K562 (cell line): ENCODE results near the gene TCF12. TPM values are rescaled to one million over a fixed set of nuclear protein-coding genes. Genes with fewer than 3 reads are reported as not detected.
A peak's percentile ranks its signal among the peaks of the same experiment; 100 is the strongest.

Experiments used
- AFF1 ChIP-seq, 2 experiments: fragments of 450-650 bp; IDR thresholded peaks; 2 replicates each; pipeline ENCODE4 v1.6.1; 2018; ENCODE audit warnings: mild to moderate bottlenecking in 2 of 2, low read depth in 1 of 2; ENCODE audit not compliant: partially characterized antibody in 2 of 2
- ELF1 ChIP-seq: fragments of 200-800 bp; sonication (Bioruptor generic); IDR thresholded peaks from 2 replicates; pipeline ENCODE4 v1.6.1; 2016; ENCODE audit warnings: missing genetic modification characterization, missing compliant biosample characterization
- ESRRA ChIP-seq: fragments of 450-650 bp; IDR thresholded peaks from 2 replicates; pipeline ENCODE4 v1.6.1; 2014; ENCODE audit warnings: low read depth, mild to moderate bottlenecking, moderate library complexity, borderline replicate concordance
- FUS ChIP-seq: fragments of 200-400 bp; formaldehyde crosslinking; optimal IDR thresholded peaks from 2 replicates; pipeline ENCODE3; 2017; ENCODE audit warnings: low read depth, low read length
- GABPB1 ChIP-seq: sonication (generic); formaldehyde crosslinking; IDR thresholded peaks from 2 replicates; pipeline ENCODE4 v1.8.0; 2022; ENCODE audit warnings: mild to moderate bottlenecking, missing genetic modification reagents
- HBP1 ChIP-seq: fragments of 450-650 bp; formaldehyde crosslinking; IDR thresholded peaks from 2 replicates; pipeline ENCODE4 v1.4.0; 2022; ENCODE audit warnings: missing genetic modification characterization
- HINFP ChIP-seq: fragments of 450-650 bp; conservative IDR thresholded peaks from 2 replicates; pipeline ENCODE4 v1.6.1; 2016; ENCODE audit warnings: missing genetic modification characterization, low read depth, mild to moderate bottlenecking, control low read depth, missing compliant biosample characterization
- NELFE ChIP-seq: IDR thresholded peaks from 2 replicates; pipeline ENCODE4 v1.6.1; 2011; ENCODE audit warnings: mild to moderate bottlenecking; ENCODE audit not compliant: insufficient read depth, insufficient read length
- OTX1 ChIP-seq: fragments of 450-650 bp; formaldehyde crosslinking; IDR thresholded peaks from 2 replicates; pipeline ENCODE4 v1.4.0; 2022; ENCODE audit warnings: mild to moderate bottlenecking
- RBM14 ChIP-seq: fragments of 200-400 bp; formaldehyde crosslinking; IDR thresholded peaks from 2 replicates; pipeline ENCODE4 v1.6.1; 2018; ENCODE audit warnings: low read depth, mild to moderate bottlenecking, low read length, moderate library complexity, borderline replicate concordance; ENCODE audit not compliant: insufficient read depth
- SLC30A9 ChIP-seq: fragments of 250-450 bp; sonication (Bioruptor Pico); IDR thresholded peaks from 2 replicates; pipeline ENCODE4 v1.8.0; 2022; ENCODE audit warnings: mild to moderate bottlenecking, moderate library complexity
- SRSF3 ChIP-seq: fragments of 200-400 bp; formaldehyde crosslinking; IDR thresholded peaks from 2 replicates; pipeline ENCODE4 v1.6.1; 2016; ENCODE audit warnings: mild to moderate bottlenecking, low read length, moderate library complexity; ENCODE audit not compliant: insufficient read depth
- WHSC1 ChIP-seq: IDR thresholded peaks from one replicate; pipeline ENCODE4 v1.6.1; 2012; ENCODE audit warnings: low read length, control low read depth, inconsistent platforms
- ZNF586 ChIP-seq: fragments of 450-650 bp; formaldehyde crosslinking; conservative IDR thresholded peaks from 2 replicates; pipeline ENCODE4 v1.4.0; 2020; ENCODE audit warnings: mild to moderate bottlenecking, moderate library complexity
- ZNF696 ChIP-seq: fragments of 250-450 bp; sonication (Bioruptor Pico); conservative IDR thresholded peaks from 2 replicates; pipeline ENCODE4 v1.4.0; 2020; ENCODE audit warnings: mild to moderate bottlenecking, moderate library complexity
- ZSCAN29 ChIP-seq: fragments of 450-650 bp; IDR thresholded peaks from 2 replicates; pipeline ENCODE4 v1.6.1; 2017
- polyA plus RNA-seq, 8 experiments: library from polyadenylated mRNA; depleted of rRNA in 4 of 8; stranded (reverse) in 5 of 8; unstranded in 3 of 8; fragments of >200 nt; fragmentation: Nextera tagmentation in 2 of 8; fragmentation: Illumina TruSeq in 1 of 8; extraction: Ambion mirVana in 2 of 8; extraction: Trizol in 1 of 8; gene quantifications; 2 replicates each; pipeline versions ENCODE4 v1.2.1 to v1.2.3, GENCODE V29; 2011 to 2014; ENCODE audit warnings: inconsistent platforms in 1 of 8, missing spikeins in 1 of 8
- total RNA-seq, 7 experiments: library from RNA; depleted of rRNA in 6 of 7; stranded (reverse); fragments of >200 nt in 6 of 7; fragmentation: Illumina TruSeq in 2 of 7; extraction: Trizol in 2 of 7; gene quantifications; 2 replicates each; pipeline versions ENCODE4 v1.2.1 to v1.2.3, GENCODE V29; 2011 to 2021; ENCODE audit warnings: low replicate concordance in 1 of 7
- TF ChIP-seq, protein P1 (sequence below): fragments of 450-650 bp; IDR thresholded peaks from 2 replicates; pipeline ENCODE4 v1.6.1; 2016; ENCODE audit warnings: borderline replicate concordance
- TF ChIP-seq, protein P2 (sequence below): sonication (generic); formaldehyde crosslinking; IDR thresholded peaks from 2 replicates; pipeline ENCODE4 v1.8.1; 2022; ENCODE audit warnings: missing genetic modification reagents

TCF12 gene
- total and polyA plus RNA-seq, 9 of the 15 experiments (the other 6 are each of a cell fraction or from before 2014, with no cell fraction given): 10.5 to 132 (median 52.9) TPM

GRCh38 chr15:57321973-57322601 lies 403.6 kb downstream of the TCF12 start (continued):
- TF ChIP-seq ELF1 (tag): no peak
- TF ChIP-seq, protein P1, sequence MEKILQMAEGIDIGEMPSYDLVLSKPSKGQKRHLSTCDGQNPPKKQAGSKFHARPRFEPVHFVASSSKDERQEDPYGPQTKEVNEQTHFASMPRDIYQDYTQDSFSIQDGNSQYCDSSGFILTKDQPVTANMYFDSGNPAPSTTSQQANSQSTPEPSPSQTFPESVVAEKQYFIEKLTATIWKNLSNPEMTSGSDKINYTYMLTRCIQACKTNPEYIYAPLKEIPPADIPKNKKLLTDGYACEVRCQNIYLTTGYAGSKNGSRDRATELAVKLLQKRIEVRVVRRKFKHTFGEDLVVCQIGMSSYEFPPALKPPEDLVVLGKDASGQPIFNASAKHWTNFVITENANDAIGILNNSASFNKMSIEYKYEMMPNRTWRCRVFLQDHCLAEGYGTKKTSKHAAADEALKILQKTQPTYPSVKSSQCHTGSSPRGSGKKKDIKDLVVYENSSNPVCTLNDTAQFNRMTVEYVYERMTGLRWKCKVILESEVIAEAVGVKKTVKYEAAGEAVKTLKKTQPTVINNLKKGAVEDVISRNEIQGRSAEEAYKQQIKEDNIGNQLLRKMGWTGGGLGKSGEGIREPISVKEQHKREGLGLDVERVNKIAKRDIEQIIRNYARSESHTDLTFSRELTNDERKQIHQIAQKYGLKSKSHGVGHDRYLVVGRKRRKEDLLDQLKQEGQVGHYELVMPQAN: no peak
- no peak for TF ChIP-seq ZNF586 (CRISPR knock-in tag)
- peak; percentile 25; the same call in 1 of the 2 replicates for TF ChIP-seq ZSCAN29
- peak; percentile 60; the same call in 1 of the 2 replicates for TF ChIP-seq GABPB1 (CRISPR knock-in tag)
- peak; percentile 89 for TF ChIP-seq ESRRA
- TF ChIP-seq, protein P2, sequence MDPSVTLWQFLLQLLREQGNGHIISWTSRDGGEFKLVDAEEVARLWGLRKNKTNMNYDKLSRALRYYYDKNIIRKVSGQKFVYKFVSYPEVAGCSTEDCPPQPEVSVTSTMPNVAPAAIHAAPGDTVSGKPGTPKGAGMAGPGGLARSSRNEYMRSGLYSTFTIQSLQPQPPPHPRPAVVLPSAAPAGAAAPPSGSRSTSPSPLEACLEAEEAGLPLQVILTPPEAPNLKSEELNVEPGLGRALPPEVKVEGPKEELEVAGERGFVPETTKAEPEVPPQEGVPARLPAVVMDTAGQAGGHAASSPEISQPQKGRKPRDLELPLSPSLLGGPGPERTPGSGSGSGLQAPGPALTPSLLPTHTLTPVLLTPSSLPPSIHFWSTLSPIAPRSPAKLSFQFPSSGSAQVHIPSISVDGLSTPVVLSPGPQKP (CRISPR knock-in tag): no peak
- TF ChIP-seq RBM14: no peak
- no peak for TF ChIP-seq NELFE
- TF ChIP-seq HBP1: 0 out of 2 replicates have a peak, but pooled peaks have one; percentile 58
- TF ChIP-seq SLC30A9 (CRISPR knock-in tag): no peak
- TF ChIP-seq FUS: no peak
- TF ChIP-seq SRSF3: no peak
- no peak for TF ChIP-seq HINFP (tag)
- TF ChIP-seq AFF1 (IDR thresholded peaks at IDR 0.05; ENCODE audit: low read depth in 1 of 2, partially characterized antibody in 2 of 2): peak; percentile 45 to 61
- TF ChIP-seq WHSC1: no peak
- no peak for TF ChIP-seq ZNF696 (CRISPR knock-in tag)
- TF ChIP-seq OTX1 (CRISPR knock-in tag): no peak
